Measurements from ENCODE around the gene CPNE9.

CPNE9 gene

GRCh38 chr3:9687514-9687913, 16.1 kb upstream of the CPNE9 start:
- DNase-seq: no peak

GRCh38 chr3:9688961-9689360, 14.7 kb upstream of the CPNE9 start:
- no peak for DNase-seq

- DNase-seq: no peak
Measured at GRCh38 chr3:9689757-9690156, 13.9 kb upstream of the CPNE9 start.

- DNase-seq: no peak
Measured at GRCh38 chr3:9690451-9691450, 12.9 kb upstream of the CPNE9 start.

- DNase-seq: no peak
Measured at GRCh38 chr3:9691636-9692035, 12.0 kb upstream of the CPNE9 start.

- no peak for DNase-seq
Measured at GRCh38 chr3:9692416-9692815, 11.2 kb upstream of the CPNE9 start.

- no peak for DNase-seq
Measured at GRCh38 chr3:9695345-9695744, 8.3 kb upstream of the CPNE9 start.

GRCh38 chr3:9695746-9696145, 7.9 kb upstream of the CPNE9 start:
- no peak for DNase-seq

GRCh38 chr3:9696480-9697220, 7.0 kb upstream of the CPNE9 start:
- no peak for DNase-seq

GRCh38 chr3:9697892-9698291, 5.7 kb upstream of the CPNE9 start:
- no peak for DNase-seq

GRCh38 chr3:9698293-9698692, 5.3 kb upstream of the CPNE9 start:
- no peak for DNase-seq

GRCh38 chr3:9700536-9700935, 3.1 kb upstream of the CPNE9 start:
- no peak for DNase-seq

- DNase-seq: no peak
Measured at GRCh38 chr3:9701006-9701405, 2.6 kb upstream of the CPNE9 start.

GRCh38 chr3:9701711-9702110, 1.9 kb upstream of the CPNE9 start:
- no peak for DNase-seq

- DNase-seq: no peak
Measured at GRCh38 chr3:9703240-9703639, 393 bp upstream of the CPNE9 start.

GRCh38 chr3:9704347-9705322, 1.0 kb downstream of the CPNE9 start:
- no peak for DNase-seq

- no peak for DNase-seq
Measured at GRCh38 chr3:9710174-9710739, 6.6 kb downstream of the CPNE9 start.

- DNase-seq: no peak
Measured at GRCh38 chr3:9712415-9712814, 8.8 kb downstream of the CPNE9 start.

- no peak for DNase-seq
Measured at GRCh38 chr3:9713142-9713541, 9.5 kb downstream of the CPNE9 start.

- no peak for DNase-seq
Measured at GRCh38 chr3:9715136-9715535, 11.5 kb downstream of the CPNE9 start.

- DNase-seq: no peak
Measured at GRCh38 chr3:9715764-9716437, 12.3 kb downstream of the CPNE9 start.

Measured in activated CD4-positive, alpha-beta T cell treated with anti-CD3 and anti-CD28 coated beads, Interleukin-2, amount 50 U/mL, for 4 hours (primary cell).